ENCODE data around the gene UBE2E3.

The UBE2E3 gene

GRCh38 chr2:181070119-181070835, 89.9 kb downstream of the UBE2E3 start:
- H2BK12ac ChIP-seq (ENCODE audit: low read length in 2 of 2): peak overlapping the region in 1 of 2 experiments; percentile 8
- H3K4me1 ChIP-seq (ENCODE audit: control insufficient read depth, insufficient read depth, low read depth, low read length): peaks cover 2% of the 10 kb centered on the region
- no peak overlapping the region for H2BK120ac ChIP-seq (ENCODE audit: low read depth, low read length)
- no peaks in the 10 kb centered on the region for H3K27me3 ChIP-seq (ENCODE audit: control insufficient read depth in 1 of 2, insufficient read depth in 1 of 2, low read length in 2 of 2)
- 0% methylated on average over 2 of the region's 2 CpGs for WGBS
- H2BK5ac ChIP-seq (ENCODE audit: low read depth, low read length, poor library complexity, severe bottlenecking): no peak overlapping the region
- peaks cover 0 to 29% of the 10 kb centered on the region in 2 experiments for H3K36me3 ChIP-seq (ENCODE audit: control insufficient read depth in 1 of 2, insufficient read depth in 2 of 2, low read depth in 1 of 2, low read length in 2 of 2)
- H3K27ac ChIP-seq (ENCODE audit: low read length, poor library complexity, severe bottlenecking): no peak overlapping the region
- no peak overlapping the region for H2AFZ ChIP-seq (ENCODE audit: low read depth, low read length)
- H3K14ac ChIP-seq (ENCODE audit: low read length in 2 of 2): no peak overlapping the region
- H2AK5ac ChIP-seq (ENCODE audit: low read length, severe bottlenecking): no peak overlapping the region
- no peak overlapping the region for H3K4ac ChIP-seq (ENCODE audit: low read depth in 1 of 2, low read length in 2 of 2)
- DNase-seq: peak; percentile 80
- H4K8ac ChIP-seq (ENCODE audit: low read length): no peak overlapping the region
- no peak overlapping the region for H3K4me3 ChIP-seq (ENCODE audit: insufficient read depth in 1 of 2, low read depth in 1 of 2, low read length in 2 of 2)
- no peak overlapping the region for H3K9ac ChIP-seq (ENCODE audit: low read length)
- H3K18ac ChIP-seq (ENCODE audit: low read depth in 1 of 2, low read length in 2 of 2): no peak overlapping the region
- H3K23ac ChIP-seq (ENCODE audit: low read length in 2 of 2): no peak overlapping the region
- H2BK15ac ChIP-seq (ENCODE audit: low read depth, poor library complexity, severe bottlenecking): no peak overlapping the region
- H3K79me1 ChIP-seq (replicated peaks; ENCODE audit: low read length, poor library complexity, severe bottlenecking): peaks cover 16% of the 10 kb centered on the region
- H3K4me2 ChIP-seq (ENCODE audit: low read length, poor library complexity, severe bottlenecking): no peak overlapping the region
- no peaks in the 10 kb centered on the region for H3K9me3 ChIP-seq (ENCODE audit: control insufficient read depth, low read length)
- no peak overlapping the region for H4K91ac ChIP-seq (ENCODE audit: low read length)

- Histone ChIP-seq H2AK5ac (ENCODE audit: low read length, severe bottlenecking) (no peak overlapping the region), H3K27me3 (ENCODE audit: control insufficient read depth in 1 of 2, insufficient read depth in 1 of 2, low read length in 2 of 2) (no peaks in the 10 kb centered on the region), H3K9ac (ENCODE audit: low read length) (no peak overlapping the region), H3K27ac (ENCODE audit: low read length, poor library complexity, severe bottlenecking) (no peak overlapping the region), H3K14ac (ENCODE audit: low read length in 2 of 2) (no peak overlapping the region), H3K79me1 (replicated peaks; ENCODE audit: low read length, poor library complexity, severe bottlenecking) (peaks cover 17% of the 10 kb centered on the region), H3K9me3 (ENCODE audit: control insufficient read depth, low read length) (no peaks in the 10 kb centered on the region), H2BK120ac (ENCODE audit: low read depth, low read length) (no peak overlapping the region), H2BK5ac (ENCODE audit: low read depth, low read length, poor library complexity, severe bottlenecking) (no peak overlapping the region), H3K4me3 (ENCODE audit: insufficient read depth in 1 of 2, low read depth in 1 of 2, low read length in 2 of 2) (no peak overlapping the region), H2BK12ac (ENCODE audit: low read length in 2 of 2) (peak overlapping the region in 1 of 2 experiments; percentile 8), H3K4me1 (ENCODE audit: control insufficient read depth, insufficient read depth, low read depth, low read length) (peaks cover 2% of the 10 kb centered on the region), H3K23ac (ENCODE audit: low read length in 2 of 2) (no peak overlapping the region), H4K91ac (ENCODE audit: low read length) (no peak overlapping the region), H3K4ac (ENCODE audit: low read depth in 1 of 2, low read length in 2 of 2) (no peak overlapping the region), H3K36me3 (ENCODE audit: control insufficient read depth in 1 of 2, insufficient read depth in 2 of 2, low read depth in 1 of 2, low read length in 2 of 2) (peaks cover 0 to 29% of the 10 kb centered on the region in 2 experiments), H3K4me2 (ENCODE audit: low read length, poor library complexity, severe bottlenecking) (no peak overlapping the region), H3K18ac (ENCODE audit: low read depth in 1 of 2, low read length in 2 of 2) (no peak overlapping the region), H2AFZ (ENCODE audit: low read depth, low read length) (no peak overlapping the region), H2BK15ac (ENCODE audit: low read depth, poor library complexity, severe bottlenecking) (no peak overlapping the region), H4K8ac (ENCODE audit: low read length) (no peak overlapping the region)
- 96% methylated on average over 3 of the region's 5 CpGs for WGBS
- no peak for DNase-seq
Observed at GRCh38 chr2:181070836-181071200, 90.4 kb downstream of the UBE2E3 start.

GRCh38 chr2:181072486-181073235, 92.3 kb downstream of the UBE2E3 start:
- H4K91ac ChIP-seq (ENCODE audit: low read length): no peak overlapping the region
- H3K27ac ChIP-seq (ENCODE audit: low read length, poor library complexity, severe bottlenecking): no peak overlapping the region
- H3K4me1 ChIP-seq (ENCODE audit: control insufficient read depth, insufficient read depth, low read depth, low read length): peaks cover 2% of the 10 kb centered on the region
- H2BK5ac ChIP-seq (ENCODE audit: low read depth, low read length, poor library complexity, severe bottlenecking): no peak overlapping the region
- H3K4me3 ChIP-seq (ENCODE audit: insufficient read depth in 1 of 2, low read depth in 1 of 2, low read length in 2 of 2): no peak overlapping the region
- DNase-seq: peak; percentile 89
- H3K79me1 ChIP-seq (replicated peaks; ENCODE audit: low read length, poor library complexity, severe bottlenecking): peaks cover 15% of the 10 kb centered on the region
- H4K8ac ChIP-seq (ENCODE audit: low read length): no peak overlapping the region
- no peak overlapping the region for H2BK120ac ChIP-seq (ENCODE audit: low read depth, low read length)
- H3K4me2 ChIP-seq (ENCODE audit: low read length, poor library complexity, severe bottlenecking): no peak overlapping the region
- no peaks in the 10 kb centered on the region for H3K9me3 ChIP-seq (ENCODE audit: control insufficient read depth, low read length)
- H2AK5ac ChIP-seq (ENCODE audit: low read length, severe bottlenecking): no peak overlapping the region
- H3K27me3 ChIP-seq (ENCODE audit: control insufficient read depth in 1 of 2, insufficient read depth in 1 of 2, low read length in 2 of 2): no peaks in the 10 kb centered on the region
- peaks cover 0 to 20% of the 10 kb centered on the region in 2 experiments for H3K36me3 ChIP-seq (ENCODE audit: control insufficient read depth in 1 of 2, insufficient read depth in 2 of 2, low read depth in 1 of 2, low read length in 2 of 2)
- no peak overlapping the region for H2BK12ac ChIP-seq (ENCODE audit: low read length in 2 of 2)
- H3K9ac ChIP-seq (ENCODE audit: low read length): no peak overlapping the region
- H3K18ac ChIP-seq (ENCODE audit: low read depth in 1 of 2, low read length in 2 of 2): no peak overlapping the region
- no peak overlapping the region for H2BK15ac ChIP-seq (ENCODE audit: low read depth, poor library complexity, severe bottlenecking)
- no peak overlapping the region for H3K23ac ChIP-seq (ENCODE audit: low read length in 2 of 2)
- peak overlapping the region in 1 of 2 experiments; percentile 32 for H3K14ac ChIP-seq (ENCODE audit: low read length in 2 of 2)
- H3K4ac ChIP-seq (ENCODE audit: low read depth in 1 of 2, low read length in 2 of 2): no peak overlapping the region
- H2AFZ ChIP-seq (ENCODE audit: low read depth, low read length): no peak overlapping the region
- 22% methylated on average over 3 of the region's 6 CpGs for WGBS

GRCh38 chr2:181073896-181074295, 93.5 kb downstream of the UBE2E3 start:
- Histone ChIP-seq H4K91ac (ENCODE audit: low read length) (no peak overlapping the region), H3K36me3 (ENCODE audit: control insufficient read depth in 1 of 2, insufficient read depth in 2 of 2, low read depth in 1 of 2, low read length in 2 of 2) (peaks cover 0 to 14% of the 10 kb centered on the region in 2 experiments), H3K4ac (ENCODE audit: low read depth in 1 of 2, low read length in 2 of 2) (no peak overlapping the region), H3K18ac (ENCODE audit: low read depth in 1 of 2, low read length in 2 of 2) (no peak overlapping the region), H3K27ac (ENCODE audit: low read length, poor library complexity, severe bottlenecking) (no peak overlapping the region), H2AFZ (ENCODE audit: low read depth, low read length) (no peak overlapping the region), H2AK5ac (ENCODE audit: low read length, severe bottlenecking) (no peak overlapping the region), H2BK15ac (ENCODE audit: low read depth, poor library complexity, severe bottlenecking) (no peak overlapping the region), H2BK120ac (ENCODE audit: low read depth, low read length) (no peak overlapping the region), H4K8ac (ENCODE audit: low read length) (no peak overlapping the region), H3K9me3 (ENCODE audit: control insufficient read depth, low read length) (no peaks in the 10 kb centered on the region), H3K79me1 (replicated peaks; ENCODE audit: low read length, poor library complexity, severe bottlenecking) (peaks cover 15% of the 10 kb centered on the region), H3K4me2 (ENCODE audit: low read length, poor library complexity, severe bottlenecking) (no peak overlapping the region), H3K23ac (ENCODE audit: low read length in 2 of 2) (no peak overlapping the region), H3K9ac (ENCODE audit: low read length) (no peak overlapping the region), H3K4me1 (ENCODE audit: control insufficient read depth, insufficient read depth, low read depth, low read length) (peaks cover 2% of the 10 kb centered on the region), H3K4me3 (ENCODE audit: insufficient read depth in 1 of 2, low read depth in 1 of 2, low read length in 2 of 2) (no peak overlapping the region), H2BK5ac (ENCODE audit: low read depth, low read length, poor library complexity, severe bottlenecking) (no peak overlapping the region), H3K14ac (ENCODE audit: low read length in 2 of 2) (no peak overlapping the region), H3K27me3 (ENCODE audit: control insufficient read depth in 1 of 2, insufficient read depth in 1 of 2, low read length in 2 of 2) (no peaks in the 10 kb centered on the region), H2BK12ac (ENCODE audit: low read length in 2 of 2) (no peak overlapping the region)
- DNase-seq: peak; percentile 42

Data from mesenchymal stem cell (in vitro differentiated cells and primary cell).